Neutrophil (primary cell): ENCODE results near the gene PPDPF.

Source experiments
- H3K27ac ChIP-seq: fragments of 200-600 bp; sonication (generic); 2 replicates; pipeline ENCODE4 v1.5.1; 2016; ENCODE audit warnings: mild to moderate bottlenecking, moderate library complexity
- H3K27me3 ChIP-seq: fragments of 200-600 bp; sonication (generic); 2 replicates; pipeline ENCODE4 v1.6.0; 2016; ENCODE audit warnings: mild to moderate bottlenecking
- H3K36me3 ChIP-seq: fragments of 200-600 bp; sonication (generic); 2 replicates; pipeline ENCODE4 v1.5.1; 2017
- H3K4me1 ChIP-seq, 2 experiments: fragments of 200-600 bp in 1 of 2; sonication (generic) in 1 of 2; 1 replicate in 1 of 2; 2 replicates in 1 of 2; pipeline versions ENCODE4 v1.5.1 to v1.6.1; 2013 to 2016; ENCODE audit warnings: low read depth in 1 of 2, low read length in 1 of 2, mild to moderate bottlenecking in 1 of 2, moderate library complexity in 1 of 2; ENCODE audit not compliant: control insufficient read depth in 1 of 2, insufficient read depth in 1 of 2
- H3K4me3 ChIP-seq, 2 experiments: fragments of 200-600 bp in 1 of 2; sonication (generic) in 1 of 2; 1 replicate in 1 of 2; 2 replicates in 1 of 2; pipeline ENCODE4 v1.5.1; 2013 to 2016; ENCODE audit warnings: low read depth in 1 of 2, low read length in 1 of 2, mild to moderate bottlenecking in 1 of 2, moderate library complexity in 1 of 2
- H3K9me3 ChIP-seq: fragments of 200-600 bp; sonication (generic); 2 replicates; pipeline ENCODE4 v1.5.1; 2016
- CTCF ChIP-seq: fragments of 200-600 bp; sonication (generic); IDR thresholded peaks from 2 replicates; pipeline ENCODE4 v1.5.1; 2016; ENCODE audit warnings: antibody characterized with exemption

PPDPF gene

GRCh38 chr20:63497138-63497945 lies 23.2 kb upstream of the PPDPF start:
- Histone ChIP-seq H3K27ac (no peak overlapping the region), H3K36me3 (no peaks in the 10 kb centered on the region), H3K4me3 (no peak overlapping the region), H3K27me3 (peaks cover 88% of the 10 kb centered on the region), H3K4me1 (peaks cover 4 to 9% of the 10 kb centered on the region in 2 experiments), H3K9me3 (no peaks in the 10 kb centered on the region)
- no peak for TF ChIP-seq CTCF

- no peak for TF ChIP-seq CTCF
- H3K4me3 ChIP-seq = no peak overlapping the region
- no peaks in the 10 kb centered on the region for H3K36me3 ChIP-seq
- peaks cover 97% of the 10 kb centered on the region for H3K27me3 ChIP-seq
- no peaks in the 10 kb centered on the region for H3K9me3 ChIP-seq
- H3K4me1 ChIP-seq = peaks cover 4 to 9% of the 10 kb centered on the region in 2 experiments
- H3K27ac ChIP-seq = no peak overlapping the region
These were observed 22.3 kb upstream of the PPDPF start for GRCh38 chr20:63497946-63498935.

- Histone ChIP-seq H3K4me1 (peaks cover 4 to 9% of the 10 kb centered on the region in 2 experiments), H3K27ac (no peak within 1 kb of the TSS), H3K4me3 (no peak within 1 kb of the TSS), H3K27me3 (peaks cover 100% of the 10 kb centered on the region), H3K36me3 (no peaks in the 10 kb centered on the region), H3K9me3 (no peaks in the 10 kb centered on the region)
- no peak for TF ChIP-seq CTCF
These were observed 21.6 kb upstream of the PPDPF start, which contains the start of gene EEF1A2 for GRCh38 chr20:63498960-63499337. Gene EEF1A2 (minus strand): TSS chr20:63499083. CDS start chr20:63497763, 1,320 bp downstream.

DNA sequence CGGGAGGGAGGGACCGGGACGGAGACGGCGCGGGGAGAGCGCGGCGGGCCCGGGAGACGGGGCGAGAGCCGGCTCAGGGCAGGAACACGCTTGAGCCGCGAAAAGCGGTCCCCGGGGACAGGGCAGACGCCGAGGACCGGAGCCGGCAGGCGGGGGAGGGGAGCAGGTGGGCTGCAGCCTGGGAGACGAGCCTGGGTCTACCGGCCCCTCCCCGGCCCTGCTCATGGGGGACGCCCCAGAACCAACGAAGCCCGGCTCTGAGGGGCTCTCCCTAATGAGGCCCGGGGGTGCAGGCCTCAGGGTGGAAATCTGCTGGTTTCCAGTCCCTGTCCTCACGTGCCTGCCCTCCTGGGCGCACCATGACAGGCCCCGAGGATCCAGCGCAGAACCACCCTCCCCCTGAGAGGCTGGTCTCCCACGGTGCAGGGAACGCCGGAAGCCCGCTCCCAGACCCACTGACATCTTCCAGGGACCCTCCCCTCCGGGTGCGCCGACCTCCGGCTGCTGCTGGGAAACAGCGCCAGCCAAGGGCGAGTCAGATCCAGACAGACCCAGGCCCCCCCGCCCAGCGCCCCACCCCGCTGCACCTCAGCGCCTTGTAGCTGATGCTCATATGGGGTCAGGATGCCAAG lies 21.1 kb upstream of the PPDPF start:
- H3K27ac ChIP-seq = no peak overlapping the region
- no peaks in the 10 kb centered on the region for H3K9me3 ChIP-seq
- peaks cover 100% of the 10 kb centered on the region for H3K27me3 ChIP-seq
- TF ChIP-seq CTCF = no peak
- no peaks in the 10 kb centered on the region for H3K36me3 ChIP-seq
- H3K4me1 ChIP-seq = peaks cover 4 to 9% of the 10 kb centered on the region in 2 experiments
- no peak overlapping the region for H3K4me3 ChIP-seq

DNA sequence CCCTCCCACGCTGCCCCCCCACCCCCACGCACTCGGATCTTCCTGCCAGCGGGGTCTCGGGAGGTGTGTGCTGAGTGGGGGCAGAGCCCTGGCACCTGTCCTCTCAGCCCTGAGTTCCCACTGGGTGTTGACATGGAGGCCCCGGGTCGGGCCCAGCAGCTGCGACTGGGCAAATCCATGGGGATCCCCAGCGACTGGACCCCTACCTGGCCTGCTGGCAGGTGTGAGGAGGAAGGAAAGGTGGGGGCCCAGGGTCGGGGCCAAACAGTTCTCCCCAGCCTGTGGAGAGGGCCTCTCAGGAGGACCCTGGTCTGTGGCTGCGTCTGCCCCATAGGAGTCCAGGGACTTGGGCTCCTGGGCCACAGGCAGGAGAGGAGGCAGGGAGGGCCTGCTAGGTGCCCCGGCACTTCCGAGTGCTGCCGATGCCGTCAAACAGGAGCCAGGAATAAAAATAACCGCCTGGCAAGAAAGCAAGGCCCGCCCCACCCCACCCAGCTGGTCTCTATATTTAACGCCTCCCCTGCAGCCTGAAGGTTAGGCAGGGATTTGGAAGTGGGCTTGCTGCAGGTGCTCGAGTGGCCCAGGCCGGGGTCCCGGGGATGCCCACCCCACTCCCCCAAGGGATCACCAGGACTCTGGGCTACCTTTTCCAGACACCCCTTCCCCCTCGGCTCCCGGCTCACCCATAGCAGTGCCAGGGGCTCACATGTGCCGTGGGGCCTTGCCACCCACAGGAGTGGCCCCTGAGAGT lies 20.2 kb upstream of the PPDPF start:
- TF ChIP-seq CTCF = no peak
- peaks cover 94% of the 10 kb centered on the region for H3K27me3 ChIP-seq

More for the DNA sequence above, 20.2 kb upstream of the PPDPF start:
- H3K9me3 ChIP-seq = no peaks in the 10 kb centered on the region
- no peak overlapping the region for H3K27ac ChIP-seq
- H3K36me3 ChIP-seq = no peaks in the 10 kb centered on the region
- peaks cover 4 to 9% of the 10 kb centered on the region in 2 experiments for H3K4me1 ChIP-seq
- H3K4me3 ChIP-seq = no peak overlapping the region
